Fibroblast of lung (primary cell): Measurements from ENCODE around the gene C1orf116. TPM values are rescaled to one million over a fixed set of nuclear protein-coding genes. Genes with fewer than 3 reads are reported as not detected.

Experiments
- DNase-seq, 2 donors: peaks; one replicate each; pipeline versions ENCODE4 v3.0.0 to v3.0.0-alpha.2; 2010; ENCODE audit warnings: low read depth in 2 of 2
- H2AFZ ChIP-seq: 2 replicates; pipeline ENCODE4 v1.5.1; 2012; ENCODE audit warnings: low read length, control low read depth, inconsistent platforms
- H3K27ac ChIP-seq: 2 replicates; pipeline ENCODE4 v1.5.1; 2011; ENCODE audit warnings: low read length, control low read depth; ENCODE audit not compliant: insufficient read depth
- H3K27me3 ChIP-seq: 2 replicates; pipeline ENCODE4 v1.5.1; 2011; ENCODE audit warnings: mild to moderate bottlenecking, low read length; ENCODE audit not compliant: control insufficient read depth, insufficient read depth
- H3K36me3 ChIP-seq: 2 replicates; pipeline ENCODE4 v1.5.1; 2011; ENCODE audit warnings: low read length; ENCODE audit not compliant: control insufficient read depth, insufficient read depth
- H3K4me1 ChIP-seq: 2 replicates; pipeline ENCODE4 v1.5.1; 2011; ENCODE audit warnings: low read length; ENCODE audit not compliant: control insufficient read depth, insufficient read depth; ENCODE audit errors: extremely low read depth
- H3K4me2 ChIP-seq: 2 replicates; pipeline ENCODE4 v1.5.1; 2011; ENCODE audit warnings: low read length, control low read depth; ENCODE audit not compliant: insufficient read depth; ENCODE audit errors: extremely low read depth
- H3K4me3 ChIP-seq, 4 experiments: fragments of 200-600 bp in 1 of 4; sonication (generic) in 1 of 4; replicated peaks in 1 of 4; 2 replicates each; pipeline ENCODE4 v1.5.1; 2011 to 2016; ENCODE audit warnings: low read length in 4 of 4, low read depth in 3 of 4, mild to moderate bottlenecking in 3 of 4, control low read depth in 2 of 4, inconsistent platforms in 1 of 4, mixed read lengths in 1 of 4; ENCODE audit not compliant: insufficient read depth in 1 of 4; ENCODE audit errors: control extremely low read depth in 1 of 4
- H3K79me2 ChIP-seq: 2 replicates; pipeline ENCODE4 v1.5.1; 2012; ENCODE audit warnings: mild to moderate bottlenecking, low read length, inconsistent platforms; ENCODE audit not compliant: control insufficient read depth, insufficient read depth
- H3K9ac ChIP-seq: 2 replicates; pipeline ENCODE4 v1.5.1; 2011; ENCODE audit warnings: mild to moderate bottlenecking, low read length, control low read depth; ENCODE audit not compliant: insufficient read depth
- H3K9me3 ChIP-seq: 2 replicates; pipeline ENCODE4 v1.5.1; 2012; ENCODE audit warnings: low read depth, low read length; ENCODE audit not compliant: control insufficient read depth, insufficient read depth
- H4K20me1 ChIP-seq: 2 replicates; pipeline ENCODE4 v1.5.1; 2011; ENCODE audit warnings: low read length; ENCODE audit not compliant: control insufficient read depth, insufficient read depth; ENCODE audit errors: extremely low read depth
- EZH2 ChIP-seq: IDR thresholded peaks from 2 replicates; pipeline ENCODE4 v1.5.1; 2012; ENCODE audit warnings: low read length, control low read depth, mild to moderate bottlenecking; ENCODE audit errors: missing control alignments
- polyA plus RNA-seq, 2 donors: library from polyadenylated mRNA; depleted of rRNA in 1 of 2; stranded (reverse) in 1 of 2; unstranded in 1 of 2; fragments of >200 nt; gene quantifications; 2 replicates each; pipeline ENCODE4 v1.2.1, GENCODE V29; 2011 to 2012; ENCODE audit warnings: missing spikeins in 1 of 2
- total RNA-seq: library from RNA; depleted of rRNA; stranded (reverse); fragments of >200 nt; gene quantifications from 2 replicates; pipeline ENCODE4 v1.2.1, GENCODE V29; 2014
- TF ChIP-seq, protein P1 (sequence below), 2 donors: IDR thresholded peaks in 1 of 2; conservative IDR thresholded peaks in 1 of 2; 1 replicate in 1 of 2; 2 replicates in 1 of 2; pipeline ENCODE4 v1.5.1; 2011 to 2012; ENCODE audit warnings: low read length in 2 of 2, control low read depth in 1 of 2, inconsistent platforms in 1 of 2, low read depth in 1 of 2, mild to moderate bottlenecking in 1 of 2

The C1orf116 gene
- total and polyA plus RNA-seq, 2 donors (not counting 1 experiment from before 2014, with no cell fraction given): 0.06 TPM; not detected in 1

DNA sequence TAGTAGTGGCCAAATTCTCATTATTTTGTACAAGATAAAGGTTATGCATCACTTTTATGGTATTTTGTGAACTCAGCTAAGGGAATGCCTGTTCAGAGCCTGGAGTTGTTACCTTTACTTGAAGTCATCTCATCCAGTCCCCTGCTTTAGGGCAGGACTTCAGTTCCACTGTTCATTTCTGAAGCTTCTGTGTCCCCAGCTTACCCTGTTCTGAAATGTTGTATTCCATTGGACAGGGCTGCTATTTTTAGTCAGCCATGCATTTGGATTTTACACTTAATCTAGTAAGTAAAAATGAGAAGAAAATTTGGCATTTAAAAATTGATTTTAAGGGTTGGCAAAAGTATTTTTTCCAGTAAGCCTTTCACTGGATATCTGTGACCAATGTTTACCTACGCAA, 44.5 kb upstream of the C1orf116 start:
- H3K9me3 ChIP-seq: no peaks in the 10 kb centered on the region
- H3K9ac ChIP-seq: no peak overlapping the region
- no peak overlapping the region for H3K27ac ChIP-seq
- H2AFZ ChIP-seq: no peak overlapping the region
- H3K36me3 ChIP-seq: no peaks in the 10 kb centered on the region
- no peaks in the 10 kb centered on the region for H3K79me2 ChIP-seq
- no peaks in the 10 kb centered on the region for H3K4me1 ChIP-seq
- no peak overlapping the region for H3K4me3 ChIP-seq
- DNase-seq: no peak
- TF ChIP-seq, protein P1, sequence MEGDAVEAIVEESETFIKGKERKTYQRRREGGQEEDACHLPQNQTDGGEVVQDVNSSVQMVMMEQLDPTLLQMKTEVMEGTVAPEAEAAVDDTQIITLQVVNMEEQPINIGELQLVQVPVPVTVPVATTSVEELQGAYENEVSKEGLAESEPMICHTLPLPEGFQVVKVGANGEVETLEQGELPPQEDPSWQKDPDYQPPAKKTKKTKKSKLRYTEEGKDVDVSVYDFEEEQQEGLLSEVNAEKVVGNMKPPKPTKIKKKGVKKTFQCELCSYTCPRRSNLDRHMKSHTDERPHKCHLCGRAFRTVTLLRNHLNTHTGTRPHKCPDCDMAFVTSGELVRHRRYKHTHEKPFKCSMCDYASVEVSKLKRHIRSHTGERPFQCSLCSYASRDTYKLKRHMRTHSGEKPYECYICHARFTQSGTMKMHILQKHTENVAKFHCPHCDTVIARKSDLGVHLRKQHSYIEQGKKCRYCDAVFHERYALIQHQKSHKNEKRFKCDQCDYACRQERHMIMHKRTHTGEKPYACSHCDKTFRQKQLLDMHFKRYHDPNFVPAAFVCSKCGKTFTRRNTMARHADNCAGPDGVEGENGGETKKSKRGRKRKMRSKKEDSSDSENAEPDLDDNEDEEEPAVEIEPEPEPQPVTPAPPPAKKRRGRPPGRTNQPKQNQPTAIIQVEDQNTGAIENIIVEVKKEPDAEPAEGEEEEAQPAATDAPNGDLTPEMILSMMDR (conservative IDR thresholded peaks at IDR 0.05 in 1 of 2, IDR thresholded peaks at IDR 0.05 in 1 of 2; ENCODE audit: low read depth in 1 of 2, low read length in 2 of 2): no peak
- TF ChIP-seq EZH2: no peak
- no peak overlapping the region for H3K4me2 ChIP-seq
- H4K20me1 ChIP-seq: no peaks in the 10 kb centered on the region
- no peaks in the 10 kb centered on the region for H3K27me3 ChIP-seq

DNA sequence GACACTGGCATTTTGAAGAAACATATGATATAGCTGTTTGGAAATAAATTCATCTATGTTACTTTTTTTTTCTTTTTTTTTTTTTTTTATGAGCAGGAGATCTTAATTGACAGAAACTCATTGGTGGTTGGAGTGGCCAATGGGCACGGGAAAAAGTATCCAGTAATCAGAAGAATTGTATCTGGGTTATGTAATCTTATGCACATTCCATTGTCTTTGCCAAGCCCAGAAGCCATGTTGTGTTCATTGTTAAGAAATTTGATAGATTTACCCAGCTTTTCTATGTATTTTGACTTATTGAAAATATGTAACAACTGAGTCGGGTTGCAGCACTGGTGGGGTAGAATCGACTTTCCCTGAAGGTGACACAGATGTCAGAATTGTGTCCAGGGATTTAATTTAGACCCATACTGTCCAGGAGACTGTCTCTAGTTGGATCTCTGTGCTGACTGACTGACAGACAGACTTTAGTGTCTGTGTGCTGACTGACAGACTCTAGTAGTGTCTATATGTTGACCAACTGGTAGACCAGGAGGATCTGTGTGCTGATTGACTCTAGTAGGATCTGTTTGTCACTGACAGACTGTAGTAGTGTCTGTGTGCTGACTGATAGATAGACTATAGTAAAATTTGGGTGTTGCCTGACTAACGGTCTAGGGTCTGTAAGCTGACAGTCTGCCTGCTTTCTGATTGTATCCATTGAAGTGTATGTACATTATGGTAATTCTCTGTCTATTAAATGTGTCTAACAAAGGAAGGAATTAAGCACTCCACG, 43.8 kb upstream of the C1orf116 start:
- no peaks in the 10 kb centered on the region for H4K20me1 ChIP-seq
- TF ChIP-seq EZH2: no peak
- TF ChIP-seq, protein P1 (conservative IDR thresholded peaks at IDR 0.05 in 1 of 2, IDR thresholded peaks at IDR 0.05 in 1 of 2; ENCODE audit: low read depth in 1 of 2, low read length in 2 of 2): no peak
- peak in 1 of 2 donors; percentile 14 for DNase-seq

DNA sequence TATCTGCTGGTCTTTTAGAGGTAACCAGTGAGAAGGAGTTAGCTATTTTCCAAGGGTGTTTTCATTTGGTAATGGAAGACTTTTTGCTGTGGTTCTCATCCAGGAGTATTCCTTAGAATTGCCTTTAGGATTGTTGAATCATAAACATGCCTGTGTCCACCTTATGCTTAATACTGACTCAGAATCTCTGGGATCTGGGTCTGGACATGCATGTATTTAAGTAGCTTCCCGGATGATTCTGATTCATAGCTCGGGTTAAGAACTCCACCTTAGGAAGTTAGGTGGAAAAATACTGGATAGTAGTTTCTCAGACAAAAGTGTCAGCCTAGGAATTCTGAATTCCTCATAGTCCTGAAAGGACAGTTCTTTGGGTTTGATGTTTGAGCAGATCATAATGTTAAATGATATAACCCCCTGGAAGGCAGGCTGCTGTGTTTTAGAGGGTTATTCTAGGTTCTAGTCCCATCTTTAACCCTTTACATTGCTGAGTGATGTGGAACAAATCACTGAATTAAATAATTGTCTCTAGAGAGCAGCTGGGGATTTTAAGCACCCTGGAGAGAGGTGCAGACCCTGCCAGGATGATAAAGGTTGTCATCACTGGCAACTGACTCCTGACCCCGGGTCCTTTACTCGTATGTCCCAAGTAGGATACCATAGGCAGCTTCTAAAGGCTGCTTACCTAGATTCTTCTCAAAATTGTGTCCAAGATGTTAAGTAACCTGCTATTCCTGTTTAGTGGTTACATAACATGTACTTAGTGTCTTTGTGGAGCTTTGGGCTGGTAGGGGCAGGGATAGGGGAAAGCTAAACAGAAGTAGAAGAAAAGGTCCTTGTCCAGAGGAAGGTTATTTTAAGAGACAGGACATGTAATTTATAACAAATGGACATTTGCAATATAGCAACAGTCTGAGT, 41.6 kb upstream of the C1orf116 start:
- Histone ChIP-seq H3K4me2 (no peak overlapping the region), H3K4me3 (no peak overlapping the region), H2AFZ (no peak overlapping the region), H3K4me1 (no peaks in the 10 kb centered on the region), H4K20me1 (no peaks in the 10 kb centered on the region), H3K9ac (no peak overlapping the region), H3K36me3 (no peaks in the 10 kb centered on the region), H3K9me3 (no peaks in the 10 kb centered on the region), H3K79me2 (no peaks in the 10 kb centered on the region), H3K27me3 (no peaks in the 10 kb centered on the region), H3K27ac (no peak overlapping the region)
- DNase-seq: peak in 1 of 2 donors; percentile 29
- TF ChIP-seq EZH2: no peak
- TF ChIP-seq, protein P1 (conservative IDR thresholded peaks at IDR 0.05 in 1 of 2, IDR thresholded peaks at IDR 0.05 in 1 of 2; ENCODE audit: low read depth in 1 of 2, low read length in 2 of 2): no peak

More for the DNA sequence above, 43.8 kb upstream of the C1orf116 start:
- H3K27me3 ChIP-seq: no peaks in the 10 kb centered on the region
- H3K9ac ChIP-seq: no peak overlapping the region
- H2AFZ ChIP-seq: no peak overlapping the region
- H3K4me3 ChIP-seq: no peak overlapping the region
- no peaks in the 10 kb centered on the region for H3K4me1 ChIP-seq
- H3K27ac ChIP-seq: no peak overlapping the region
- no peak overlapping the region for H3K4me2 ChIP-seq
- no peaks in the 10 kb centered on the region for H3K9me3 ChIP-seq
- no peaks in the 10 kb centered on the region for H3K36me3 ChIP-seq
- no peaks in the 10 kb centered on the region for H3K79me2 ChIP-seq
